HepG2 (cell line): ENCODE data around the gene PWP1. TPM values are rescaled to one million over a fixed set of nuclear protein-coding genes. Genes with fewer than 3 reads are reported as not detected.

Experiments
- ARNTL ChIP-seq: sonication (generic); formaldehyde crosslinking; IDR thresholded peaks from 2 replicates; pipeline ENCODE4 v1.4.0; 2020; ENCODE audit warnings: mild to moderate bottlenecking, missing genetic modification reagents
- CENPX ChIP-seq: sonication (generic); formaldehyde crosslinking; IDR thresholded peaks from 2 replicates; pipeline ENCODE4 v1.9.0; 2021; ENCODE audit warnings: mild to moderate bottlenecking, missing genetic modification reagents, moderate library complexity
- ETV5 ChIP-seq: IDR thresholded peaks from 2 replicates; pipeline ENCODE4 v1.6.1; 2018; ENCODE audit warnings: missing biosample characterization, missing genetic modification reagents, inconsistent platforms, borderline replicate concordance
- FOXJ3 ChIP-seq: sonication (generic); formaldehyde crosslinking; IDR thresholded peaks from 2 replicates; pipeline ENCODE4 v1.4.0; 2020; ENCODE audit warnings: missing genetic modification reagents, mild to moderate bottlenecking, borderline replicate concordance
- KLF6 ChIP-seq: IDR thresholded peaks from 2 replicates; pipeline ENCODE4 v1.8.0; 2016; ENCODE audit warnings: missing biosample characterization, missing genetic modification reagents
- MYNN ChIP-seq: sonication (generic); formaldehyde crosslinking; IDR thresholded peaks from 2 replicates; pipeline ENCODE4 v1.4.0; 2020; ENCODE audit warnings: mild to moderate bottlenecking, low read depth, missing genetic modification reagents
- RNF2 ChIP-seq: fragments of 450-650 bp; conservative IDR thresholded peaks from 2 replicates; pipeline ENCODE4 v1.6.1; 2016; ENCODE audit warnings: low read depth
- ZBTB1 ChIP-seq: sonication (generic); formaldehyde crosslinking; IDR thresholded peaks from 2 replicates; pipeline ENCODE4 v1.4.0; 2020; ENCODE audit warnings: missing genetic modification reagents, borderline replicate concordance
- ZBTB3 ChIP-seq: sonication (generic); formaldehyde crosslinking; IDR thresholded peaks from 2 replicates; pipeline ENCODE4 v1.4.0; 2020; ENCODE audit warnings: low read depth, mild to moderate bottlenecking, moderate library complexity, missing genetic modification reagents, borderline replicate concordance
- ZBTB33 ChIP-seq: sonication (generic); formaldehyde crosslinking; IDR thresholded peaks from 2 replicates; pipeline ENCODE4 v1.4.0; 2020; ENCODE audit warnings: missing genetic modification reagents
- ZC3H13 ChIP-seq: sonication (generic); formaldehyde crosslinking; IDR thresholded peaks from 2 replicates; pipeline ENCODE4 v1.8.1; 2023; ENCODE audit warnings: mild to moderate bottlenecking, missing genetic modification reagents, moderate library complexity
- ZNF615 ChIP-seq: sonication (generic); formaldehyde crosslinking; IDR thresholded peaks from 2 replicates; pipeline ENCODE4 v1.5.0; 2020; ENCODE audit warnings: mild to moderate bottlenecking, missing genetic modification reagents, borderline replicate concordance
- ZNF772 ChIP-seq: sonication (generic); formaldehyde crosslinking; IDR thresholded peaks from 2 replicates; pipeline ENCODE4 v1.5.0; 2020; ENCODE audit warnings: mild to moderate bottlenecking, missing genetic modification reagents
- polyA plus RNA-seq, 8 experiments: library from polyadenylated mRNA; depleted of rRNA in 3 of 8; stranded (reverse) in 7 of 8; unstranded in 1 of 8; fragments of >200 nt; fragmentation: Illumina TruSeq in 4 of 8; extraction: Trizol in 4 of 8; gene quantifications; 2 replicates each; pipeline versions ENCODE4 v1.2.1 to v1.2.3, GENCODE V29; 2011 to 2016; ENCODE audit warnings: low read depth in 4 of 8, missing spikeins in 1 of 8, mixed read lengths in 1 of 8; ENCODE audit not compliant: insufficient read depth in 1 of 8
- total RNA-seq, 5 experiments: library from RNA; depleted of rRNA; stranded (reverse); fragments of >200 nt; fragmentation: Illumina TruSeq; extraction: Trizol; gene quantifications; 2 replicates each; pipeline ENCODE4 v1.2.3, GENCODE V29; 2016; ENCODE audit warnings: low read depth in 1 of 5
- TF ChIP-seq, protein P1 (sequence below): conservative IDR thresholded peaks from 2 replicates; pipeline ENCODE4 v1.6.1; 2018; ENCODE audit warnings: missing genetic modification reagents
- TF ChIP-seq, protein P2 (sequence below): sonication (generic); formaldehyde crosslinking; IDR thresholded peaks from 2 replicates; pipeline ENCODE4 v1.4.0; 2020; ENCODE audit warnings: missing genetic modification reagents, borderline replicate concordance
- TF ChIP-seq, protein P3 (sequence below): sonication (generic); formaldehyde crosslinking; IDR thresholded peaks from 2 replicates; pipeline ENCODE4 v1.5.1; 2020; ENCODE audit warnings: missing genetic modification reagents, mild to moderate bottlenecking, borderline replicate concordance
- TF ChIP-seq, protein P4 (sequence below): IDR thresholded peaks from 2 replicates; pipeline ENCODE4 v1.6.1; 2016; ENCODE audit warnings: missing biosample characterization, missing genetic modification reagents, low read depth

The PWP1 gene
- total and polyA plus RNA-seq, 2 of the 13 experiments (the other 11 are each of a cell fraction or from before 2014, with no cell fraction given) = 65.9 to 70.2 TPM

- TF ChIP-seq, protein P1, sequence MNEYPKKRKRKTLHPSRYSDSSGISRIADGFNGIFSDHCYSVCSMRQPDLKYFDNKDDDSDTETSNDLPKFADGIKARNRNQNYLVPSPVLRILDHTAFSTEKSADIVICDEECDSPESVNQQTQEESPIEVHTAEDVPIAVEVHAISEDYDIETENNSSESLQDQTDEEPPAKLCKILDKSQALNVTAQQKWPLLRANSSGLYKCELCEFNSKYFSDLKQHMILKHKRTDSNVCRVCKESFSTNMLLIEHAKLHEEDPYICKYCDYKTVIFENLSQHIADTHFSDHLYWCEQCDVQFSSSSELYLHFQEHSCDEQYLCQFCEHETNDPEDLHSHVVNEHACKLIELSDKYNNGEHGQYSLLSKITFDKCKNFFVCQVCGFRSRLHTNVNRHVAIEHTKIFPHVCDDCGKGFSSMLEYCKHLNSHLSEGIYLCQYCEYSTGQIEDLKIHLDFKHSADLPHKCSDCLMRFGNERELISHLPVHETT (CRISPR knock-in tag) = no peak
- TF ChIP-seq ARNTL (peak; percentile 54; the same call in 1 of the 2 replicates), ZNF615 (CRISPR knock-in tag) (no peak), KLF6 (CRISPR knock-in tag) (no peak), RNF2 (no peak), ZNF772 (CRISPR knock-in tag) (no peak), ZC3H13 (no peak), ZBTB3 (CRISPR knock-in tag) (no peak), ETV5 (peak; percentile 46; the same call in 1 of the 2 replicates), MYNN (CRISPR knock-in tag) (no peak), CENPX (CRISPR knock-in tag) (no peak), ZBTB1 (CRISPR knock-in tag) (no peak), FOXJ3 (CRISPR knock-in tag) (peak; percentile 9; the same call in 1 of the 2 replicates), ZBTB33 (CRISPR knock-in tag) (no peak)
- TF ChIP-seq, protein P2, sequence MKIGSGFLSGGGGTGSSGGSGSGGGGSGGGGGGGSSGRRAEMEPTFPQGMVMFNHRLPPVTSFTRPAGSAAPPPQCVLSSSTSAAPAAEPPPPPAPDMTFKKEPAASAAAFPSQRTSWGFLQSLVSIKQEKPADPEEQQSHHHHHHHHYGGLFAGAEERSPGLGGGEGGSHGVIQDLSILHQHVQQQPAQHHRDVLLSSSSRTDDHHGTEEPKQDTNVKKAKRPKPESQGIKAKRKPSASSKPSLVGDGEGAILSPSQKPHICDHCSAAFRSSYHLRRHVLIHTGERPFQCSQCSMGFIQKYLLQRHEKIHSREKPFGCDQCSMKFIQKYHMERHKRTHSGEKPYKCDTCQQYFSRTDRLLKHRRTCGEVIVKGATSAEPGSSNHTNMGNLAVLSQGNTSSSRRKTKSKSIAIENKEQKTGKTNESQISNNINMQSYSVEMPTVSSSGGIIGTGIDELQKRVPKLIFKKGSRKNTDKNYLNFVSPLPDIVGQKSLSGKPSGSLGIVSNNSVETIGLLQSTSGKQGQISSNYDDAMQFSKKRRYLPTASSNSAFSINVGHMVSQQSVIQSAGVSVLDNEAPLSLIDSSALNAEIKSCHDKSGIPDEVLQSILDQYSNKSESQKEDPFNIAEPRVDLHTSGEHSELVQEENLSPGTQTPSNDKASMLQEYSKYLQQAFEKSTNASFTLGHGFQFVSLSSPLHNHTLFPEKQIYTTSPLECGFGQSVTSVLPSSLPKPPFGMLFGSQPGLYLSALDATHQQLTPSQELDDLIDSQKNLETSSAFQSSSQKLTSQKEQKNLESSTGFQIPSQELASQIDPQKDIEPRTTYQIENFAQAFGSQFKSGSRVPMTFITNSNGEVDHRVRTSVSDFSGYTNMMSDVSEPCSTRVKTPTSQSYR (CRISPR knock-in tag) = peak; percentile 23; the same call in 1 of the 2 replicates
- TF ChIP-seq, protein P3, sequence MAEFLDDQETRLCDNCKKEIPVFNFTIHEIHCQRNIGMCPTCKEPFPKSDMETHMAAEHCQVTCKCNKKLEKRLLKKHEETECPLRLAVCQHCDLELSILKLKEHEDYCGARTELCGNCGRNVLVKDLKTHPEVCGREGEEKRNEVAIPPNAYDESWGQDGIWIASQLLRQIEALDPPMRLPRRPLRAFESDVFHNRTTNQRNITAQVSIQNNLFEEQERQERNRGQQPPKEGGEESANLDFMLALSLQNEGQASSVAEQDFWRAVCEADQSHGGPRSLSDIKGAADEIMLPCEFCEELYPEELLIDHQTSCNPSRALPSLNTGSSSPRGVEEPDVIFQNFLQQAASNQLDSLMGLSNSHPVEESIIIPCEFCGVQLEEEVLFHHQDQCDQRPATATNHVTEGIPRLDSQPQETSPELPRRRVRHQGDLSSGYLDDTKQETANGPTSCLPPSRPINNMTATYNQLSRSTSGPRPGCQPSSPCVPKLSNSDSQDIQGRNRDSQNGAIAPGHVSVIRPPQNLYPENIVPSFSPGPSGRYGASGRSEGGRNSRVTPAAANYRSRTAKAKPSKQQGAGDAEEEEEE (CRISPR knock-in tag) = no peak
- TF ChIP-seq, protein P4, sequence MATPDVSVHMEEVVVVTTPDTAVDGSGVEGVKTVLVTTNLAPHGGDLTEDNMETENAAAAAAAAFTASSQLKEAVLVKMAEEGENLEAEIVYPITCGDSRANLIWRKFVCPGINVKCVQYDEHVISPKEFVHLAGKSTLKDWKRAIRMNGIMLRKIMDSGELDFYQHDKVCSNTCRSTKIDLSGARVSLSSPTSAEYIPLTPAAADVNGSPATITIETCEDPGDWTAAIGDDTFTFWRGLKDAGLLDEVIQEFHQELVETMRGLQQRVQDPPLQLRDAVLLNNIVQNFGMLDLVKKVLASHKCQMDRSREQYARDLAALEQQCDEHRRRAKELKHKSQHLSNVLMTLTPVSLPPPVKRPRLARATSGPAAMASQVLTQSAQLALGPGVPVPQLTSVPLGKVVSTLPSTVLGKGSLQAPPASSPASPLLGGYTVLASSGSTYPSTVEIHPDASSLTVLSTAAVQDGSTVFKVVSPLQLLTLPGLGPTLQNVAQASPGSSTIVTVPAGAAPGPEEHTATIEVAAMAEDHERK (CRISPR knock-in tag) = no peak
These were observed 3.5 kb upstream of the PWP1 start (continued) for GRCh38 chr12:107681836-107682820.
